Fibroblast of pulmonary artery (primary cell): Measurements from ENCODE around the gene ROBO1.

Experiments used
- DNase-seq: peaks from one replicate; pipeline ENCODE4 v3.0.0-alpha.2; 2010; ENCODE audit warnings: low read depth
- H3K4me3 ChIP-seq: replicated peaks from 2 replicates; pipeline ENCODE4 v1.5.1; 2011; ENCODE audit warnings: low read depth, mild to moderate bottlenecking, control low read depth, low read length, moderate library complexity
- CTCF ChIP-seq: IDR thresholded peaks from 2 replicates; pipeline ENCODE4 v1.5.1; 2011; ENCODE audit warnings: mild to moderate bottlenecking, control low read depth, low read length, inconsistent platforms; ENCODE audit errors: missing control alignments

The ROBO1 gene

GRCh38 chr3:78588906-78589621 is 1178.7 kb downstream of the ROBO1 start:
- no peak for DNase-seq
- TF ChIP-seq CTCF = no peak
- H3K4me3 ChIP-seq = no peak overlapping the region

- no peak overlapping the region for H3K4me3 ChIP-seq
- no peak for TF ChIP-seq CTCF
- DNase-seq = no peak
Observed at GRCh38 chr3:78580681-78581080, 1187.1 kb downstream of the ROBO1 start.

GRCh38 chr3:78571486-78571885 is 1196.3 kb downstream of the ROBO1 start:
- no peak overlapping the region for H3K4me3 ChIP-seq
- no peak for DNase-seq
- no peak for TF ChIP-seq CTCF

GRCh38 chr3:78570496-78570895 is 1197.3 kb downstream of the ROBO1 start:
- TF ChIP-seq CTCF = no peak
- H3K4me3 ChIP-seq = no peak overlapping the region
- no peak for DNase-seq

- no peak overlapping the region for H3K4me3 ChIP-seq
- no peak for DNase-seq
- no peak for TF ChIP-seq CTCF
Observed at GRCh38 chr3:78569804-78570203, 1198.0 kb downstream of the ROBO1 start.

GRCh38 chr3:78565712-78566111 is 1202.1 kb downstream of the ROBO1 start:
- no peak for DNase-seq
- TF ChIP-seq CTCF = no peak
- H3K4me3 ChIP-seq = no peak overlapping the region

GRCh38 chr3:78562328-78562727 is 1205.5 kb downstream of the ROBO1 start:
- no peak for DNase-seq
- no peak overlapping the region for H3K4me3 ChIP-seq
- TF ChIP-seq CTCF = no peak
